ENCODE data around the gene RIN1. TPM values are rescaled to one million over a fixed set of nuclear protein-coding genes. Genes with fewer than 3 reads are reported as not detected.
A peak's percentile ranks its signal among the peaks of the same experiment; 100 is the strongest.

The RIN1 gene
- total and polyA plus RNA-seq, 3 experiments from 2014 or later, result 1.5 to 2.3 (median 1.7) TPM

GRCh38 chr11:66283461-66284105, 52.7 kb downstream of the RIN1 start:
- H3K27me3 ChIP-seq (ENCODE audit: insufficient read depth, low read length, poor library complexity, severe bottlenecking), result no peaks in the 10 kb centered on the region
- no peak overlapping the region for H3K27ac ChIP-seq (ENCODE audit: low read depth, low read length)
- H3K4me1 Mint-ChIP-seq, result peaks cover 31 to 56% (median 36%) of the 10 kb centered on the region in 3 donors
- peaks cover 42% of the 10 kb centered on the region for H3K4me1 ChIP-seq (ENCODE audit: insufficient read depth, low read length)
- no peaks in the 10 kb centered on the region for H3K9me3 Mint-ChIP-seq
- H3K9me3 ChIP-seq (ENCODE audit: low read length), result no peaks in the 10 kb centered on the region
- ChIA-PET CTCF (interaction anchor here (0.9 to 6.5 kb wide), 10 partner anchors 7 to 61 kb away, joined by 3 to 74 read pairs (median 7); partner anchors contain the start of gene RAB1B), POLR2A (interaction anchor here (0.9 to 1.5 kb wide), 2 partner anchors 29 to 34 kb away, joined by 3 read pairs; no protein-coding TSS in a partner anchor)
- peak overlapping the region; percentile 50 to 97 (median 84) for H3K27ac Mint-ChIP-seq
- no peak for DNase-seq
- peaks cover 0 to 10% (median 0%) of the 10 kb centered on the region in 3 donors for H3K36me3 Mint-ChIP-seq
- no peak overlapping the region for H3K4me3 ChIP-seq (ENCODE audit: low read length)
- peaks cover 0 to 7% of the 10 kb centered on the region in 2 donors for H3K27me3 Mint-ChIP-seq
- H3K36me3 ChIP-seq (ENCODE audit: insufficient read depth, low read length), result no peaks in the 10 kb centered on the region
- H3K4me3 Mint-ChIP-seq, result peak overlapping the region in 1 of 7 donors; percentile 56

GRCh38 chr11:66282468-66283455, 53.5 kb downstream of the RIN1 start:
- Histone ChIP-seq H3K27ac (ENCODE audit: low read depth, low read length) (no peak overlapping the region), H3K4me3 (ENCODE audit: low read length) (no peak overlapping the region), H3K9me3 (ENCODE audit: low read length) (no peaks in the 10 kb centered on the region), H3K27me3 (ENCODE audit: insufficient read depth, low read length, poor library complexity, severe bottlenecking) (no peaks in the 10 kb centered on the region), H3K36me3 (ENCODE audit: insufficient read depth, low read length) (no peaks in the 10 kb centered on the region), H3K4me1 (ENCODE audit: insufficient read depth, low read length) (peaks cover 35% of the 10 kb centered on the region)
- peaks cover 0 to 7% of the 10 kb centered on the region in 2 donors for H3K27me3 Mint-ChIP-seq
- peaks cover 31 to 50% (median 37%) of the 10 kb centered on the region in 3 donors for H3K4me1 Mint-ChIP-seq
- POLR2A ChIA-PET, result interaction anchor here (0.6 to 1.5 kb wide), 7 partner anchors 8 to 336 kb away, joined by 3 to 7 read pairs (median 3); partner anchors contain the start of gene TMEM151A
- peak; percentile 98 to 100 (median 100) for DNase-seq
- peak overlapping the region; percentile 54 to 97 (median 92) for H3K27ac Mint-ChIP-seq
- CTCF ChIA-PET, result interaction anchor here (0.7 to 6.5 kb wide), 10 partner anchors 8 to 167 kb away, joined by 3 to 74 read pairs (median 7); partner anchors contain the start of gene RAB1B
- peak overlapping the region; percentile 35 to 85 (median 56) for H3K4me3 Mint-ChIP-seq
- peaks cover 0 to 7% (median 0%) of the 10 kb centered on the region in 3 donors for H3K36me3 Mint-ChIP-seq
- H3K9me3 Mint-ChIP-seq, result no peaks in the 10 kb centered on the region

Other genes starting within 250 kb of the RIN1 start
- 10 to 100 TPM; 61.6 to 65.9 TPM for gene KLC2, start 78.7 kb downstream of the RIN1 start, total RNA-seq
- 11.9 TPM for gene KLC2, start 78.7 kb downstream of the RIN1 start, polyA plus RNA-seq
- 100 to 1,000 TPM; 119 to 125 TPM for gene RAB1B, start 67.8 kb downstream of the RIN1 start, total RNA-seq
- gene RAB1B, start 67.8 kb downstream of the RIN1 start, polyA plus RNA-seq, result 18.6 TPM
- 1 to 10 TPM; 2.7 to 2.8 TPM for gene CNIH2, start 58.3 kb downstream of the RIN1 start, total RNA-seq
- gene CNIH2, start 58.3 kb downstream of the RIN1 start, polyA plus RNA-seq, result not detected
- 10 to 100 TPM; 96.5 to 97.3 TPM for gene YIF1A, start 47.3 kb downstream of the RIN1 start, total RNA-seq
- gene YIF1A, start 47.3 kb downstream of the RIN1 start, polyA plus RNA-seq, result 61.7 TPM
- not detected for gene TMEM151A, start 44.5 kb downstream of the RIN1 start, total RNA-seq
- gene TMEM151A, start 44.5 kb downstream of the RIN1 start, polyA plus RNA-seq, result not detected
- gene CD248, start 19.4 kb downstream of the RIN1 start, total RNA-seq, result 1 to 10 TPM; 2.9 to 3.1 TPM
- 18.9 TPM for gene CD248, start 19.4 kb downstream of the RIN1 start, polyA plus RNA-seq
- 10 to 100 TPM; 66.1 to 66.5 TPM for gene BRMS1, start 8.7 kb upstream of the RIN1 start, total RNA-seq
- gene BRMS1, start 8.7 kb upstream of the RIN1 start, polyA plus RNA-seq, result 76.4 TPM
- 10 to 100 TPM; 11.1 to 13.0 TPM for gene B4GAT1, start 11.2 kb upstream of the RIN1 start, total RNA-seq
- gene B4GAT1, start 11.2 kb upstream of the RIN1 start, polyA plus RNA-seq, result 13.3 TPM
- 1 to 10 TPM; 7.9 to 8.5 TPM for gene SLC29A2, start 35.3 kb upstream of the RIN1 start, total RNA-seq
- 1.9 TPM for gene SLC29A2, start 35.3 kb upstream of the RIN1 start, polyA plus RNA-seq
- gene NPAS4, start 84.6 kb upstream of the RIN1 start, total RNA-seq, result not detected
- not detected for gene NPAS4, start 84.6 kb upstream of the RIN1 start, polyA plus RNA-seq
- 100 to 1,000 TPM; 148 to 152 TPM for gene MRPL11, start 102.4 kb upstream of the RIN1 start, total RNA-seq
- 86.9 TPM for gene MRPL11, start 102.4 kb upstream of the RIN1 start, polyA plus RNA-seq
- 1 to 10 TPM; 5.3 to 6.6 TPM for gene PELI3, start 130.5 kb upstream of the RIN1 start, total RNA-seq
- gene PELI3, start 130.5 kb upstream of the RIN1 start, polyA plus RNA-seq, result 7.0 TPM
- 10 to 100 TPM; 67.7 to 80.1 TPM for gene DPP3, start 144.0 kb upstream of the RIN1 start, total RNA-seq
- gene DPP3, start 144.0 kb upstream of the RIN1 start, polyA plus RNA-seq, result 32.5 TPM
- gene BBS1, start 174.2 kb upstream of the RIN1 start, total RNA-seq, result 10 to 100 TPM; 17.7 to 21.2 TPM
- gene BBS1, start 174.2 kb upstream of the RIN1 start, polyA plus RNA-seq, result 15.6 TPM
- gene ZDHHC24, start 209.6 kb upstream of the RIN1 start, total RNA-seq, result 10 to 100 TPM; 16.6 to 17.1 TPM
- gene ZDHHC24, start 209.6 kb upstream of the RIN1 start, polyA plus RNA-seq, result 21.5 TPM
- gene ACTN3, start 210.5 kb upstream of the RIN1 start, total RNA-seq, result under 1 TPM; 0.31 to 0.33 TPM
- gene ACTN3, start 210.5 kb upstream of the RIN1 start, polyA plus RNA-seq, result not detected
- 1 to 10 TPM; 5.6 to 6.0 TPM for gene CTSF, start 232.2 kb upstream of the RIN1 start, total RNA-seq
- gene CTSF, start 232.2 kb upstream of the RIN1 start, polyA plus RNA-seq, result 20.6 TPM

All from CD8-positive, alpha-beta memory T cell (primary cell).